NB4 (cell line): ENCODE measurements around the gene C1orf94.

ENCODE experiments used
- POLR2A ChIP-seq: IDR thresholded peaks from 2 replicates; pipeline ENCODE4 v1.6.1; 2011; ENCODE audit warnings: mild to moderate bottlenecking; ENCODE audit not compliant: insufficient read length; ENCODE audit errors: extremely low read depth
- TF ChIP-seq, protein P1 (sequence below): IDR thresholded peaks from one replicate; pipeline ENCODE4 v1.5.1; 2012; ENCODE audit warnings: low read depth, low read length
- TF ChIP-seq, protein P2 (sequence below): IDR thresholded peaks from 2 replicates; pipeline ENCODE4 v1.6.1; 2011; ENCODE audit warnings: low read depth, low read length

DNA sequence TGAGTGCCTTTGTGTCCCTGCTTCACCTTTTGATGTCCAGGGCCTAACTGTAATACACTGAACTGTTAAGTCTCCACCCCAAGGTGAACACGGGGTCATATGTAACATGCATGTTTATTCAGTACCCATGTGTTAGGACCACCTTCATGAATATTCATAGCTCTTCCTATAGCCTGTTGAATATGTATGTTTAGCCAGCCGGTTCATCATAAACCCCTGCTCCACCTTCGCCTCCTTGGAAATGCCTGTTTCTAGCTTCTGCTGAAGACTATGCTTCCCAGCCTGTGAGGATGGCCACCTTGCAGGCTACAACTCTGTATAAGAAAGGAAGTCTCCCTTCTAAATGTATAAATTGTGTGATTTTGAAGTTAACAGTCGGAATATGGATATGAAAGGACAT, 69.3 kb downstream of the C1orf94 start:
- TF ChIP-seq POLR2A, result no peak
- TF ChIP-seq, protein P1, sequence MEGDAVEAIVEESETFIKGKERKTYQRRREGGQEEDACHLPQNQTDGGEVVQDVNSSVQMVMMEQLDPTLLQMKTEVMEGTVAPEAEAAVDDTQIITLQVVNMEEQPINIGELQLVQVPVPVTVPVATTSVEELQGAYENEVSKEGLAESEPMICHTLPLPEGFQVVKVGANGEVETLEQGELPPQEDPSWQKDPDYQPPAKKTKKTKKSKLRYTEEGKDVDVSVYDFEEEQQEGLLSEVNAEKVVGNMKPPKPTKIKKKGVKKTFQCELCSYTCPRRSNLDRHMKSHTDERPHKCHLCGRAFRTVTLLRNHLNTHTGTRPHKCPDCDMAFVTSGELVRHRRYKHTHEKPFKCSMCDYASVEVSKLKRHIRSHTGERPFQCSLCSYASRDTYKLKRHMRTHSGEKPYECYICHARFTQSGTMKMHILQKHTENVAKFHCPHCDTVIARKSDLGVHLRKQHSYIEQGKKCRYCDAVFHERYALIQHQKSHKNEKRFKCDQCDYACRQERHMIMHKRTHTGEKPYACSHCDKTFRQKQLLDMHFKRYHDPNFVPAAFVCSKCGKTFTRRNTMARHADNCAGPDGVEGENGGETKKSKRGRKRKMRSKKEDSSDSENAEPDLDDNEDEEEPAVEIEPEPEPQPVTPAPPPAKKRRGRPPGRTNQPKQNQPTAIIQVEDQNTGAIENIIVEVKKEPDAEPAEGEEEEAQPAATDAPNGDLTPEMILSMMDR, result no peak
- TF ChIP-seq, protein P2, sequence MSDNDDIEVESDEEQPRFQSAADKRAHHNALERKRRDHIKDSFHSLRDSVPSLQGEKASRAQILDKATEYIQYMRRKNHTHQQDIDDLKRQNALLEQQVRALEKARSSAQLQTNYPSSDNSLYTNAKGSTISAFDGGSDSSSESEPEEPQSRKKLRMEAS, result no peak
